Measurements from ENCODE around the gene KLHL42. TPM values are rescaled to one million over a fixed set of nuclear protein-coding genes. Genes with fewer than 3 reads are reported as not detected.
A peak's percentile ranks its signal among the peaks of the same experiment; 100 is the strongest.
"Not testable (repeated sequence)": the region's sequence is repeated elsewhere in the genome, so short reads cannot be mapped to it uniquely, and the experiment has no call there.

Gene KLHL42
- total RNA-seq, 1 donor from 2014 or later = 30.0 TPM

GRCh38 chr12:27743601-27744000 is 36.4 kb upstream of the KLHL42 start:
- no peak overlapping the region for H3K27ac ChIP-seq
- peaks cover 9% of the 10 kb centered on the region for H3K4me1 ChIP-seq
- intact Hi-C loops (cut with DNase I) = no loop called here
- no peak for DNase-seq (ENCODE audit: extremely low spot score in 2 of 2)
- H3K36me3 ChIP-seq = peaks cover 0 to 22% of the 10 kb centered on the region in 2 donors
- no peaks in the 10 kb centered on the region for H3K9me3 ChIP-seq
- H3K27me3 ChIP-seq = no peaks in the 10 kb centered on the region
- no peak overlapping the region for H3K4me3 ChIP-seq
- no peak for TF ChIP-seq POLR2AphosphoS5 (IDR thresholded peaks at IDR 0.05; ENCODE audit: insufficient read depth in 1 of 2, low read depth in 1 of 2)
- no peak for TF ChIP-seq POLR2A (IDR thresholded peaks at IDR 0.05)
- TF ChIP-seq CTCF (IDR thresholded peaks at IDR 0.05) = no peak

GRCh38 chr12:27745734-27746133 is 34.3 kb upstream of the KLHL42 start:
- intact Hi-C loops (cut with DNase I); H3K9me3 ChIP-seq; H3K27me3 ChIP-seq; H3K4me3 ChIP-seq; H3K27ac ChIP-seq; H3K4me1 ChIP-seq; DNase-seq (ENCODE audit: extremely low spot score in 2 of 2): not testable (repeated sequence)
- peaks cover 0 to 16% of the 10 kb centered on the region in 2 donors for H3K36me3 ChIP-seq

GRCh38 chr12:27747111-27747820 is 32.8 kb upstream of the KLHL42 start:
- Histone ChIP-seq H3K4me1 (peaks cover 9% of the 10 kb centered on the region), H3K9me3 (no peaks in the 10 kb centered on the region), H3K4me3 (no peak overlapping the region), H3K27ac (peak overlapping the region; percentile 80), H3K27me3 (no peaks in the 10 kb centered on the region), H3K36me3 (peaks cover 0 to 12% of the 10 kb centered on the region in 2 donors)
- DNase-seq (ENCODE audit: extremely low spot score in 2 of 2) = no peak
- intact Hi-C loops (cut with DNase I) = no loop called here
- no peak for TF ChIP-seq POLR2AphosphoS5 (IDR thresholded peaks at IDR 0.05; ENCODE audit: insufficient read depth in 1 of 2, low read depth in 1 of 2)
- no peak for TF ChIP-seq POLR2A (IDR thresholded peaks at IDR 0.05)
- no peak for TF ChIP-seq CTCF (IDR thresholded peaks at IDR 0.05)

- Histone ChIP-seq H3K27me3 (no peaks in the 10 kb centered on the region), H3K36me3 (peaks cover 0 to 16% of the 10 kb centered on the region in 2 donors), H3K9me3 (no peaks in the 10 kb centered on the region), H3K4me3 (no peak overlapping the region), H3K27ac (no peak overlapping the region), H3K4me1 (peaks cover 9% of the 10 kb centered on the region)
- intact Hi-C loops (cut with DNase I) = no loop called here
- TF ChIP-seq POLR2AphosphoS5 (IDR thresholded peaks at IDR 0.05; ENCODE audit: insufficient read depth in 1 of 2, low read depth in 1 of 2) (peak in 1 of 2 donors; percentile 13), CTCF (IDR thresholded peaks at IDR 0.05) (no peak)
- DNase-seq (ENCODE audit: extremely low spot score in 2 of 2) = no peak
These were observed 28.5 kb upstream of the KLHL42 start for GRCh38 chr12:27751386-27752047.

- no peaks in the 10 kb centered on the region for H3K4me1 ChIP-seq
- intact Hi-C loops (cut with DNase I) = no loop called here
- no peak overlapping the region for H3K27ac ChIP-seq
- no peak overlapping the region for H3K4me3 ChIP-seq
- H3K27me3 ChIP-seq = no peaks in the 10 kb centered on the region
- peaks cover 0 to 18% of the 10 kb centered on the region in 2 donors for H3K36me3 ChIP-seq
- TF ChIP-seq POLR2A (IDR thresholded peaks at IDR 0.05) (no peak), POLR2AphosphoS5 (IDR thresholded peaks at IDR 0.05; ENCODE audit: insufficient read depth in 1 of 2, low read depth in 1 of 2) (no peak), CTCF (IDR thresholded peaks at IDR 0.05) (no peak)
- no peaks in the 10 kb centered on the region for H3K9me3 ChIP-seq
- DNase-seq (ENCODE audit: extremely low spot score in 2 of 2) = no peak
These were observed 25.2 kb upstream of the KLHL42 start for GRCh38 chr12:27754795-27755194.
